ENCODE results near the gene TTLL11.
"Not testable (repeated sequence)": the region's sequence is repeated elsewhere in the genome, so short reads cannot be mapped to it uniquely, and the experiment has no call there.

TTLL11 gene

DNA sequence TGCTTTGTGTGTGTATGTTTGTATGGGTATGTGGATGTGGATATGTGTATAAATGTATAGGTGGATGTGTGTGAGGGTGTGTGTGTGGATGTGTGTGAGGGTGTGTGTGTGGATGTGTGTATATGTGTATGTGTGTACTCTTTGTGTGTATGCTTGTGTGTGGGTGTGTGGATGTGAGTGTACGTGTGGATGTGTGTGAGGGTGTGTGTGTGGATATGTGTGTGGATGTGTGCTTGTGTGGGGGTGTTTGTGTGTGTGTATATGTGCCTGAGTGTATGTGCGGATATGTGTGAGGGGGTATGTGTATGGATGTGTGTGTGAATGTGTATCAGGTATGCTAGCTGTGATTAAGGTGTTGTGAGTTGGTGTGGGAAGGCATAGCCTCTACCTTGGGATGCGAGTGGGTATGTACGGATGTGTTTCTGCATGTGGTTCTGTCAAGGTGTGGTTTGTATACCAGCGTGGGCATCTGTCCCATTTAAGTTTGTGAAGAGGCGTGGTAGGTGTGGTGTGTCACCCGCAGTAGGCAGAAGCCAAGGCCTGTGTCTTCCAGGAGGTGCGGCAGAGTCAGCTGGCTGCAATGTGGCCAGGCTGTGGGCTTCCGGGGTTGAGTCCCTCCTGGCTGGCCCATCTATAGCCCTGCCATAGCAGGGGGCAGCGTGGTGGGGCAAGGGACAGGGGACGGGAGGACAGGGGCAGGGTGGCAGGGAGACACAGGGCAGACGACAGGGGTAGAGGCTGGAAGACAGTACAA, 285.9 kb downstream of the TTLL11 start:
- DNase-seq, result no peak

DNA sequence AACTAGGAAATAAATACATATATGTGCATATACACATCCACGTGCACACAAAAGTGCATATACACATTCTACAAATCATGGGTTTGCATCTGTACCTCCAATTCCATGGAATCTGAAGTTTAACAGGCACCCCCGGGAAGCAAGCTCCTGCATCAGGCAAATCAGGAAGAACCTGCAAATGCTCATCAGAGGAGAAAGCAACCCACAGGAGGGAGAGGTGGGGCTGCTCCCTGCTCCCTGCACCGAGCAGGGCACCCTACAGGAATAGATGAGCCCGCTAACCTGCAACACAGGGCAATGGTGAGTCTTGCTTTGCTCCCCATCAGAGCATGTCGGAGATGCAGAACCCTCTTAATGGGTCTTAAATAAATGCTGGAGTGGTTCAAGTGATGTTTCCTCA, 290.4 kb downstream of the TTLL11 start:
- DNase-seq, result no peak

DNA sequence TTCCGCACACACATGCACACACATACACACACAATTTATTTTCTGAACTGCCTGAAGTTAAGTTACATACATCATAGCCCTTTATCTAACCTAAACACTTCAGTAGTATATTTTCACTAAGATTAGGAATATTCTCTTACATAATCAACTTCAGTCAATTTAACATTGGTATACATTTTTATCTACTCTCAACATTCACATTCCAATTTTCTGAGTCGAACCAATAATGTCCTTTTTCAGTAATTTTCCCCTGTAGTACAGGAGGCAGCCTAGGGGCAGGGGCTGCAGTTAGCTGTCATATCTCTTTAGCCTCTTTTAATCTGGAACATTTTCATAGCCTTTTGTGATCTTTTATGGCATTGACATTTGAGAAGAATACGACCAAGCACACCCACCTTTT, 291.5 kb downstream of the TTLL11 start:
- DNase-seq, result no peak

DNA sequence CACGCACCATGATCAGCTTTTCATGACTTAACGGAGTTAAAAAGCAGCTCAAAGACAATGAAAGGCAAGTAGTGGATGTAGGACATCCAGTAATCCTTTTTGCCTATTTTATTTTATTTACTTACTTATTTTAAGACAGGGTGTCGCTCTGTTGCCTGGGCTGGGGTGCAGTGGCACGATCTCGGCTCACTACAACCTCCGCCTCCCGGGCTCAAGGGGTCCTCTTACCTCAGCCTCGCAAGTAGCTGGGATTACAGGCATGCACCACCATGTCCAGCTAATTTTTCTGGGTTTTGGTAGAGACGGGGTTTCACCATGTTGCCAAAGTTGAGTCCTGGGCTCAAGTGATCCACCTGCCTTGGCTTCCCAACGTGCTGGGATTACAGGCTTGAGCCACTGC, 292.7 kb downstream of the TTLL11 start:
- no peak for DNase-seq

DNA sequence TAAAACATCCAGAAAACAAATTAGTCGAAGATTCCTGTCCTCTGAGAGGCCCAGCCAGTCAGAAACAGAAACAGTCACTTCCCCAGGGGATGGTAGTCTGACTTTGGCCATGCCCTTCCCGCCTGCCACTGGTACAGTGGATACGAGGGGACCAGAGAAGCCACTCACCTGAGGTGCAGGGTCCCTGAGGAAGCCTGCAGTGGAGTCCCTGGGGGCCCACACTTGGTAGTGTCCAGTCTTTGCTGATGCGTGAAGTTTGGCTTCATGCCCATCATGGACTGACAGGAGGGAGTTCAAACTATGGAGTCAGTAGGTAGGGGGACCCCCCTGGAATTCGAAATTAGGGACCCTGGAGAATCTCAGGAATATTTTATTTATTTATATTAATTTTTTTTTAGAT, 294.2 kb downstream of the TTLL11 start:
- no peak for DNase-seq

DNA sequence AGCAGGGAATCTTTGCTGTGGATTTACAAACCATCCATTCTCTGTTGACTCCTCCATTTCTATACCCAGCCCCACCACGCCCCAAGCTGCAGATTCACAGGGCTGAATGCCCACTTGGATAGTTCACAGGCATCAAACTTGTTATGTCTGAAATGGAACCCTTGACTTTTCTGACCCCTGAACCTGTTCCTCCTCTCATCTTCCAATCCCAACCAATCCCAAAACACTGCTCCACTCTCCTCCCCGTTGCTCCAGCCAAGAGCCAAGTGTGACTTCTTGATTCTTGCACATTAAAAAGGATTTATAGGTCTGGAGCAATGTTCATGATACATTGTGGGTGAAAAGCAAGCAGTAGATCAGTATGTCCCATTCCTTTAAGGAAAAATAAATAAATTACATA, 296.0 kb downstream of the TTLL11 start:
- no peak for DNase-seq

DNA sequence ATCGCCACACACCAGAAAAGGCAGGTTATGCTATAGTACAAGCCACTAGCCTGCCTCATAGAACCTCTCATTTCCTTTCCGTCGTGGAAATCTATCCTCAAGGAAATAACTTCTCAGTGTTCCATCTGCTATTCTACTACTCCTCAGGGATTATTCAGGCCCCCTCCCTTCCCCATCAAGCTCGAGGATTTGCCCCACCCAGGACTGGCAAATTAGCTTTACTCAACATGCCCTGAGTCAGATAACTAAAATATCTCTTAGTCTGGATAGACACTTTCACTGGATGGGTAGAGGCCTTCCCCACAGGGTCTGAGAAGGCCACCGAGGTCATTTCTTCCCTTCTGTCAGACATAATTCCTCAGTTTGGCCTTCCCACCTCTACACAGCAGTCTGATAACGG, 298.8 kb downstream of the TTLL11 start:
- not testable (repeated sequence) for DNase-seq

DNA sequence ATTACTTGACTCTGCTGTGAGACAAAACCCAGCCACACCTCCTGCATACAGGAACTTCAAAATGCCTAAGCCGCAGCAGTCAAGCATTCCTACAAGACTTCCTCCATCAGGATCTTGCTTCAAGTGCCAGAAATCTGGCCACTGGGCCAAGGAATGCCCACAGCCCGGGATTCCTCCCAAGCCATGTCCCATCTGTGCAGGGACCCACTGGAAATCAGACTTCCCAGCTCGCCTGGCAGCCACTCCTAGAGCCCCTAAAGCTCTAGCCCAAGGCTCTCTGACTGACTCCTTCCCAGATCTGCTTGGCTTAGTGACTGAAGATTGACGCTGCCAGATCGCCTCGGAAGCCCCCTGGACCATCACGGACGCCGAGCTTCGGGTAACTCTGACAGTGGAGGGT, 300.6 kb downstream of the TTLL11 start:
- not testable (repeated sequence) for DNase-seq

DNA sequence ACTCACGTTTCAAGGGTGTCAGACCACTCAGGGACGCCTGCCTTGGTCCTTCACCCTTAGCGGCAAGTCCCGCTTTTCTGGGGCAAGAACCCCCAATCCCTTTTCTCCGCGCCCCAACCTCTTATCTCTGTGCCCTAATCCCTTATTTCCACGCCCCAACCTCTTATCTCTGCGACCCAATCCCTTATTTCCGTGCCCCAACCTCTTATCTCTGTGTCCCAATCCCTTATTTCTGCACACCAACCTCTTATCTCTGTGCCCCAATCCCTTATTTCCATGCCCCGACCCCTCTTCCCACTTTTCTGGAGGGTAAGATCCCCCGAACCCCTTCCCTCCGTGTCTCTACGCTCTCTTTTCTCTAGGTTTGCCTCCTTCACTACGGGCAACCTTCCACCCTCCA, 302.3 kb downstream of the TTLL11 start:
- DNase-seq, result no peak

DNA sequence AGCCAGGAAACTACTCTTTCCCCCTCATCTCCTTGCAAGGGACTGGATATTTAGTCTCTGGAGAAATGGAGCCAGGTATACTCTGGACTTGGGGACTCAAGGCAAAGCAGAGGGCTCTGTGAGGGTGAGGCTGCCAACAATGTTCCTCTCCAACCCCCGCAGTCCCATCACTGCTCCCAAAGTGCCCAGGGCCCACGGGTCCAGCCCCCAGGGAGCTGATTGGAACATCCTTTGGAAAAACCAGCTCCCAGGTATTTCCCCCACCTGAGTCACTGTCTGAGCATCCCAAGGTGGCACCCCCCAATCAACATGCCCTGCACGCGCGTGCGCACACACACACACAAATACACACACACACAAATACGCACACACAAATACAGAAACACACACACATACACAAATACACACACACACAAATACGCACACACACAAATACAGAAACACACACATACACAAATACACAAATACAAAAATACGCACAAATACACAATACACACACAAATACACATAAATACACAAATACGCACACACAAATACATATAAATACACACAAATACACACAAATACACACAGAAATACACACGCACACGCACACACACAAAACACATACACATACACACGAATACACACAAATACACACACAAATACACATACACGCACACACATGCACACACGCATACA, 304.3 kb downstream of the TTLL11 start:
- no peak for DNase-seq

DNA sequence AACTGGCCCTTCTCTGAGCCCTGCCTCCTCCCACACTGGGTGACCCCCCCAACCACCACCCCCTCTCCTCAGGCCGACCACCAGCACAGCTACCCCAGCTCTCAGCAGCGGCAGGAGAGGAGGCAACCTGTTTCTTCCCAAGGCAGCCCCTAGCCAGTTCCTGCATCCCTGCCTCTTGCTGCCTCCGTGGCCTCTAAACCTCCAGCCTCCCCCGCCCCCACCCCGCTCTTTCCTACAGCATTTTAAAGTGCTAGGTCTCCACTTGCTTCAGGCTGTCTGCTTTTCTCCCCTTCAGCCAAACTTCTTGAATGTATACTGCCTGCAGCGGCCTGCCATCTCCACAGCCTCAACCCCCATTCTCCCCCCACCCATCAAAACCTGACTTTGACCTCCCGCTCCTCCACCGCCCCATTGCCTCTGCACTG, 306.1 kb downstream of the TTLL11 start:
- DNase-seq, result no peak

DNA sequence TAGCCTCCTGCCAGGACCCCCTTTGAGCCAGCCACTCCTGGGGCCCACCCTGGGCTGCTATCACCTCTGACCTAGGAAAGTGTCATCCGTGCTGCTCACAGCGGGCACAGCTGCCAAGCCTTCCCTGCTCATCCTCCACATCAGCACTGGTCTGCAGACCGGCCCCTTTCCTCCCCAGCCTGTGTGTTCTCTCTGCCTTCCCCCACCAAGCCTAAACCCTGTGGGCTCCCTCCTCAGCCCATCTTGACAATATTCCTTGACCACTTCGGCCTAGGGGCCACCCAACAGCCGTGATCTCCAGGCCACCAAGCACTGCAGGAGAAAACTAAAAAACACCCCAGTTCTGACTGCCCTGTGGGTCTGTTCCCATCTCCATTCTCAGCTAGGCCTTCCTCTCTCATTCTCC, 306.6 kb downstream of the TTLL11 start:
- no peak for DNase-seq

DNA sequence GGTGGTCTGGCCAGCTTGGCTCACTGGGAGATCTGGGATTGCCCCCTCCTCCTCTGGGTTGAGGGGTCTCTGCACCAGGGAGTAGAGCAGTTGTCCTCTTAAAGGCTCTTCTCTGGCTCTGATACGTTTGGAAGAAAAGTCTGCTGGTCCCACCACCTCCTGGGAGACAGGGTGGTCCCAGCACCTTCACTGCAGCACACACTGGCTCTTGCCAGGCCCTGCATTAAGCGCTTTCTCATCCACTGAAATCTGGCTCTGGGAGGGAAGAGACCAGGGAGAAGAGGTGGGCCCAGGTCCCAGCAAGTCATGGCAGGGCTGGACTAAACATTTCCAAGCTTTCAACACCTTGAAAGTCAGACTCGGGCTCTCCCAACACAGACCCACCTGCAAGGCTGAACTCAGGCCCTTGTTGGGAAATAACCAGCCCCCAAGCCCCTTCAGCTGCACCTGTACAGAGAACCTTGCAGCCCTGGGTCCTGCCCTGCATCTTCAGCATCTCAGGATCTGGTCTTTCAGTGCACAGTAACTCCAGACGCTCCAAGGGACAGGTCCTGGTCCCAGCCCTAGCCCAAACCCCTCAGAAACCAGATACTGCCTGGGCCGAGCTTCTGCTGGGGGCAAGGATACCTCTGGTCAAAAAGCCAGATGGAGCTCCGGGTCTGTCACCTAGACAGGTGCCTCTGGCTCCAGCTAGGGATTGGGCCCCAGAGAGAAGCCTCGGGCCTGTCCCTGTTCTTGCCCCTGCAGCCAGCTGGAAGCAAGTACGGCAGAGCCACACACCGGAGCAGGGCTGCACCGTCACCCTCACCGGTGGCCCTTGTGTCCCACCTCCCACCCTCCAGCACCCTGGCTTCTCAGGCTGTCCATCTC, 307.2 kb downstream of the TTLL11 start:
- DNase-seq, result no peak

DNA sequence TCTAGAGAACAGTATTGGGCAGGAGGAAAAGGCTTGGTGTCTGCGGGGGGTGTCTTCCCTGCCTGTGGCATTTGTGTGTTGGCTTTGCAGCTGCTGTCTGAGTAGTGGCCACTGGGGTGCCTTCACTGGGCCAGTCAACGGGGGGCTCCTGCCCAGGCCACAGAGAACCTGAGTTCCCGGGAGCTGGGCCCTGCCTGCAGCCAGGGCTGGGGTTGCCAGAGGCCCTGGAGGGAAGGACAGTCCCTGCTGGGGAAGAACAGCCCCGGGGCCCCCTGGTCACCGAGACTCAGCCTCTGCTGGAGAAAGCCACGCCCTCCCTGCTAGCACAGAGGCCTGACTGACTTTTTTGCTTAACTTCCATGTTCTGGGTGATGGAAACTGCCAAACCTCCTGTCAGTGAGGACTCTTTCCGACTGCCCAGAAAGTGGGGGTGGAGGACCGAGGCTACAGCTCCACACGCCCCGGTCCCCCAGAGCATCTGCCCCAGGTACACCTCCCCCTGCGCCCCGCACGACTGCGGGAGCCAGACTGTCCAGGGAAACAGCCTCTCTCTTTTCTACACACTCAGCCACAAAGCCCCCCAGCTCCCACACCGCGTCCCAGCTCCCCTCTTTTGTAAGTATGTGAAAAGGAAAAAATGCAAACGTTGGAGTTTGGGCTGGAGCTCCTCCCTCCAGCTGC, 308.2 kb downstream of the TTLL11 start:
- no peak for DNase-seq

DNA sequence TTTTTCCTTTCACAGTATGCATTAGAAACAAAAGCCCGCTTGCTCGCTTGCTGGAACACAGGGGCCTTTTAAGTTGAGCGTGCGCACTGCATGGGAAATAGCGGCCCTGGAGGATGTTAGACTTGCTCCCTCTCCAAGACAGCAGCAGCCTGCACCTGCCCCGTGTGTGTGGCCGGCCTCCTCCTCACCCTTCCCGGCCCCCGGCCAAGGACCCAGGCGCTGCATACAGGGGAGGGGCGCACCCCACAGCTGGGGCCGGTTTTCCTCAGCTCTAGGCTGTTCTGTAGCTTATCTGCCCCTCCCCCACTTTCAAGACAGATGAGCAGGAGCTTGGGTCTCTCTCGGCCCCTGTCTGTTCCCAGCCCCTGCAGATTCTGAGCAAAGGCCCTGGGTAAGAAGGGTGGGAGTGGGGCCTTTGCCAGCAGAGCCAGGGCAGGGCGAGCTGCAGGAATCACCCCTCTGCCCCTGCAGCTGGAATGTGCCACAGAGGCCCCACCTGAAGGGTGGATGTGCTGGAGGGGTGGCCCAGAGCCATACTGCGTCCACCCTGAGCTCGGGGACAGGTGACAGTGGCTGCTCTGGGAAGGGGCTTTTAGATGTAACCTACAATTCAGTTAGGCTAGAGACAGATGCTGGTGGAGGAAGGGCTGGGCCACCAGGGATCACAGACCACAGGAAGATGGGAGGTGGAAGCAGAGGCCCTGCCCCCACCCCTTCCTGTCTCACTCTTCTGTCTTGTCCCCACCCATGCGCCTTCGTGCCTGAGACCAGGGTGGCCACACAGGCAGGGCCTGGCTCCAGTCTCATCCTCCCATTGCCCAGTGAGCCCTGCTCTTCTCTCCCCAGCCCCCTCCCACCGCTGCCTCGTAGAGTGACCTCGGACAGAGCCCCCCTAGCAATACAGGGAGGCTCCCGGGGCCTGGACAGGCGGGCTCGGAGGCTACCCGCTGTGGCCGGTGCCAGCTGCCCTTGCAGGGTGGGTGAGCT, 309.3 kb downstream of the TTLL11 start:
- no peak for DNase-seq

DNA sequence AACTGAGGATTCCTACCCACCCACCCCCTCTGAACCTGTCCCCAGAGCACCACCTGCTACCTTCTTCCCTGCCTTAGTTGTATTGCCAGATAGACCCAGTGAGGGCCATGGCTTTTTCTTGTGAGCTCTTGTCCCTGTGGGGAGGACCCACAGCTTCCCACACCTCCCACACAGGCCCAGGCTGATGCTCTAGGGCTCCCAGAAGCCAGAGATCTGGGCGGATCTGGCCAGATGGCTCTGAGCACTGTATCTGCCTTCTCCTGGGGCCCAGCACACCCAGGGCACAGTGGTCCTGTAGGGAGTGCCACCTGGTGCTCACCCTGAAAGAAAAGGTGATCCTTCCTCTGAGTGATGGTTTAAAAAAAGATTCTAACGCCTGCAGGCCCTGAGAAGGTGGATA, 310.0 kb downstream of the TTLL11 start:
- no peak for DNase-seq

DNA sequence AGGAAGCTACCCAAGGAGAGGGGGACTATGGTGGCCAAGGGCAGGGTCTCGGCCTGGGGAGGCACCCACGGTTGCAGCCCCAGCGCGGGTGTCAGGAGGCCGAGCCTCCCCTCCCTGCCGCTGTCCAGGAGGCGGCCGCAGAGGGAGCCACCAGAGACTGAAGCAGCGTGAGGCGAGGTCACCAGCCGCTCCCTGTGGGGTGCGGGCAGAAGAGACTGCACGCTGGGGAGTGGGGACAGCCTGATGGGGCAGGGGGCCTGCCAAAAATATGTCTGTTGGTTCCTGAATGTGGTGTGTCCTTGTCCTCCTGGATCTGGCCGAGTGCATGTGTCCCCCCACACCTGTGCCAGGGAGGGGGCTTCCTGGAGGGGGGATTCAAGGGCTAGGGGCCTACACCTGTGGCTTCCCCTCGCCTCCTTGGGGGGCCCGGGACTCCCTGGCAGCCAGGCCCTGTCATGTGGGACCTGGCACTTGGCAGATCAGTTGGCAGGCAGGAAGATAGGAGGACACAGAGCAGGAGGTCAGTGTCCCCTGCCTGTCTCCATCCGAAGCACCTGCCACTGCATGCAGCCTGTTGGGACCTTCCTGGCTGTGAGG, 310.5 kb downstream of the TTLL11 start:
- DNase-seq, result no peak

DNA sequence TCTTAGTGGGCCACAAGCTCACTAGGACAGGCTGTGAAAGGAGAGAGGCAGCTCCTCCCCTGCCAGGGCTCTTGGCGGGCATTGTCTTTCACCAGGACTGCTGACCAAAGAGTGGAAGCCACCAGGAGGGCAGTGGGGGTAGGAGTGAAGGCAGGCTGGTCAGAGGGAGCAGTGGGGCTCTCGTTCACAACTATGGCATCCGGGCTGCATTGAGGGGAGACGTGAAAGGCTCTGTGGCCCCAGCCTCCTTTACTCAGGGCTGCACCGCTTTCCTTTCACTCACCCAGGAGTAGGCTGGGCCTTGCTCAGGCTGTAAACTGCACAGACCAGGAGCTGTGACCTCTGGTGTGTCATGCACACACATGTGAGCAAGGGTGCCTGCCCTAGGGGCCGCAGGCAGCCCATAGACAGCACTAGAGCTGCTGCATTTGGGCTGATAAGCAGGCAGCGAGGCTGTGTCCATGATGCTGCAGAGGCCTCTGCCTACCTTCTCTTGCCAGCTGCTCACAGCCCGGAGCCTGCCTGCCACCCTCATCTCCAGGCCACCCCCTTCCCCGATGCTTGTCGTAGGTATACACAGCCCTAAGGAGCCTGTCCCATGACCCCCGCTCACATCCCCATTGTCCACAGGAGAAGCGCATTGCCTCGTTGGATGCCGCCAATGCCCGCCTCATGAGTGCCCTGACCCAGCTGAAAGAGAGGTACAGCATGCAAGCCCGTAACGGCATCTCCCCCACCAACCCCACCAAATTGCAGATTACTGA, 311.2 kb downstream of the TTLL11 start:
- no peak for DNase-seq

DNA sequence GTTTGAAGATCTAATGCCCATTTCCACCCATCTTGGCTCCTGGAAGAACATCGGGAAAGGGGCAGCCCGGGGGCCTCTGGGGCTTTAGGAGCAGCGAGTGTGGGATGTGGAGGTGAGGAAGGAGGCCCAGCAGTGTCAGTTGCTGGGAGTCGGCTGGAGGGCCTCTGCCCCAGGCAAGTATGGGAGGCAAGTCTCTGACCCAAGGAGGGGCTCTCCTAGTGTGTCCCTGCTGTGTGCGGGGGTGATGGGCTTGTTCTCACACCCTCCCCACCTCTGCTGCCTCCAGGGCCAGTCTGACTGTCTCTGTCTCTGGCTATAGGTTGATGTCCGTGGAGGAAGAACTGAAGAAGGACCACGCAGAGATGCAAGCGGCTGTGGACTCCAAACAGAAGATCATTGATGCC, 312.0 kb downstream of the TTLL11 start:
- no peak for DNase-seq

DNA sequence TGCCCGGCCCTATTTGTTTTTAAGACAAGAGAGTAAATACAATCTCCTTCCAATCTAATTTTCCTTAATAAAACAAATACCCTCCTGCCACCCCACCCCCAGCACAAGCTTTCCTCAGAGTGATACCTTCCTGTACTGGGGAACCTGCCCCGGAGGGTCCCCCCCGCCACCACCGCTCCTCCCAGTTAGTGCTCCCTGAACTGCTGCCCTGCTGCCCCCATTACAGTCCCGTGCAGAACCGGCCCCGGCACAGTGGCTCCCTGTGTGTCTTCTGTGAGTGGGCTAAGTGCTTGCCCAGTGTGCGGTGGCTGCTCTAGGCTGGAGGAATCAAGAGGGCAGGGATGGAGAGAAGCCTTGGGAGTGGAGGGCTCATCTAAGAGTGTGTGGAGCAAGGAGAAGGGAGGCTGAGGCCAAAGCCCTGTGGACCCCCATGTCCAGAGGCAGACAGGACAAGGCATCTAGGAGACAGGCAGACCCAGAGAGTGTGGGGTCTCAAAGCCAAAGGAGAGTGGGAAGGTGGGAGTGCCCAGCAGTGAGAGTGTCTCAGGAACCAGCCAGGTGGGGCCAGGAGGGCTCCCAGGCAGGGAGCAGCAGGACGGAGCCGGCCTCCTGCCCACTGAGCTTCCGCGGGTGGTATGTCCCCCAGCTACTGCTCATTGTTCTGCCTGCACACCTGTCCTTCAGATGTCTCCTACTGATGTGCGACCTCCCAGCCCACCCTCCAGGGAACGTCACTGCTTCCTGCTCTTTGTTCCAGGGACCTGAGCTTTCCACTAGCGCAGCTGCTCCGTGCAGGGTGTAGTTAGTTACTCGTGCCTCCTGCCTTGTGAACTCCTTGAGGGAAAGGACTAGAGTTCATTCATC, 312.7 kb downstream of the TTLL11 start:
- no peak for DNase-seq

Data from amniotic stem cell (primary cell).